ENCODE measurements around the gene IL33.

The IL33 gene

DNA sequence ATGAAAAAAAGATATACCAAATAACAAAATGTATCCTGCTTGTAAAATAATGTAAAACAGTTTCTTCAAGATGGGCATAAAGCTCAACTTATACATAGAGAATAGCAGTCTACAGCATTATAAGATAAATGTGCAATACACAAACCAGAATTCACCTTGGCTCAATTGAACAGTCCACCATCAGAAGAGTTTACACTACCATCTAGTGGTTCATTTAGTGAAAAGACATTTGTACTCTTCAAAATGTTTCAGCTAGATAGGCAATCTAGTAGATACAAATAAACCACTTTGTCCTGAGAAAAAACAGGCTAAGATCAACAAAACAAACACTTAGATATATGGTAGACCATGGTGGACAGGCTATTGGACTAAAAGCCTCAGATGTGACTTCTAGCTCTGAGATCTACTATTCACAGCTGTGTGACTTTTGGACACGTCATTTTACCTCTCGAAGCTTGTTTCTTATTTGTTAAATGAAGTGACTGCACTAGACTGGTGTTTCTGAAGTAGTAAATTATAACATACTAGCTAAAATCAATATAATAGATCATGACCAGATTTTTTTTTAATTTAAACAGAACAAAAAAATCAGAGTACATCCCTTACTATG, 90.5 kb downstream of the IL33 start:
- peak; percentile 97 for FAIRE-seq

Data from A204.1 (cell line).